Stimulated activated CD8-positive, alpha-beta memory T cell treated with anti-CD3 and anti-CD28 coated beads, Interleukin-7, amount 100 ng/mL, for 1 hour (primary cell): ENCODE results near the gene SLC7A8.

ENCODE experiments used
- DNase-seq, 2 donors: peaks; one replicate each; pipeline ENCODE4 v3.0.0-alpha.2; 2020; ENCODE audit warnings: low read depth in 2 of 2

Gene SLC7A8

GRCh38 chr14:23130871-23131270 lies 52.6 kb downstream of the SLC7A8 start:
- no peak for DNase-seq

GRCh38 chr14:23129759-23130316 lies 53.6 kb downstream of the SLC7A8 start:
- no peak for DNase-seq

GRCh38 chr14:23128969-23129758 lies 54.3 kb downstream of the SLC7A8 start:
- no peak for DNase-seq

GRCh38 chr14:23127861-23128260 lies 55.6 kb downstream of the SLC7A8 start:
- no peak for DNase-seq

GRCh38 chr14:23126548-23127278 lies 56.7 kb downstream of the SLC7A8 start:
- DNase-seq: no peak

- no peak for DNase-seq
Observed at GRCh38 chr14:23125933-23126524, 57.4 kb downstream of the SLC7A8 start.

GRCh38 chr14:23125011-23125410 lies 58.4 kb downstream of the SLC7A8 start:
- DNase-seq: no peak

GRCh38 chr14:23124337-23124954 lies 59.0 kb downstream of the SLC7A8 start:
- DNase-seq: no peak

- no peak for DNase-seq
Observed at GRCh38 chr14:23123419-23123818, 60.0 kb downstream of the SLC7A8 start.

GRCh38 chr14:23122086-23122485 lies 61.4 kb downstream of the SLC7A8 start:
- DNase-seq: no peak

- no peak for DNase-seq
Observed at GRCh38 chr14:23121361-23121771, 62.1 kb downstream of the SLC7A8 start.

GRCh38 chr14:23120541-23121251 lies 62.8 kb downstream of the SLC7A8 start:
- peak; percentile 51 to 65 for DNase-seq

GRCh38 chr14:23119363-23120327 lies 63.8 kb downstream of the SLC7A8 start:
- DNase-seq: no peak

GRCh38 chr14:23118506-23119362 lies 64.7 kb downstream of the SLC7A8 start, which contains the start of gene CEBPE:
TSS of gene CEBPE (minus strand) at chr14:23119255. CDS start at chr14:23119091, 164 bp downstream.
- DNase-seq: no peak

- no peak for DNase-seq
Observed at GRCh38 chr14:23117371-23118020, 66.0 kb downstream of the SLC7A8 start.

GRCh38 chr14:23115918-23116317 lies 67.5 kb downstream of the SLC7A8 start:
- DNase-seq: no peak

- no peak for DNase-seq
Observed at GRCh38 chr14:23115039-23115731, 68.3 kb downstream of the SLC7A8 start.

- no peak for DNase-seq
Observed at GRCh38 chr14:23114669-23115038, 68.8 kb downstream of the SLC7A8 start.
